Astrocyte of the spinal cord (primary cell): Measurements from ENCODE around the gene ALDH1L1.

Experiments
- DNase-seq: peaks from one replicate; pipeline ENCODE4 v3.0.0; 2011; ENCODE audit warnings: low read depth, low spot score
- H3K4me3 ChIP-seq: 2 replicates; pipeline ENCODE4 v1.5.1; 2011; ENCODE audit warnings: low read depth, mild to moderate bottlenecking, low read length, moderate library complexity
- in situ Hi-C: cut with HindIII; loops from 2 replicates; pipeline ENCODE4 v1.10.0; 2017; ENCODE audit warnings: low sequenced_read_pairs
- TF ChIP-seq, protein P1 (sequence below): IDR thresholded peaks from 2 replicates; pipeline ENCODE4 v1.5.1; 2012; ENCODE audit warnings: low read depth, mild to moderate bottlenecking, low read length, inconsistent platforms

The ALDH1L1 gene

DNA sequence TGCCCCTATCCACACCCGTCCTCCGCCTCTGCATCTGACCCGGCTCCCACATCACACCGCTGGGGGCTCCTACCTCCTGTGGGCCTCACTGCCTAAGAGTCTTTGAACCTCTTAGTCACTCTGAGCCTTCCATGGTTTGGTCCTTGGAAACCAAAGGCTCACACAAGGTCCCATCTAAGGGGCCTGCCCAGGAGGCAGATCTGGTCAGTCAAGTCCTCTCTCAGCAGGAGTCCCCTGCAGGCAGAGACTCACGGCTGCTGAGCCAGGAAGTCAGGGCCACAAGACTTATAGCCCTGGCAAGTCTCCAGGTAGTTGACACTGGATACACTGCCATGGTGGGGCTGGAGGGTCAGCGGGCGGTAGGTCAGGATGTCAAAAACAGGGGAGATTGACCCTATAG is 31.2 kb upstream of the ALDH1L1 start:
- no peak for DNase-seq
- TF ChIP-seq, protein P1, sequence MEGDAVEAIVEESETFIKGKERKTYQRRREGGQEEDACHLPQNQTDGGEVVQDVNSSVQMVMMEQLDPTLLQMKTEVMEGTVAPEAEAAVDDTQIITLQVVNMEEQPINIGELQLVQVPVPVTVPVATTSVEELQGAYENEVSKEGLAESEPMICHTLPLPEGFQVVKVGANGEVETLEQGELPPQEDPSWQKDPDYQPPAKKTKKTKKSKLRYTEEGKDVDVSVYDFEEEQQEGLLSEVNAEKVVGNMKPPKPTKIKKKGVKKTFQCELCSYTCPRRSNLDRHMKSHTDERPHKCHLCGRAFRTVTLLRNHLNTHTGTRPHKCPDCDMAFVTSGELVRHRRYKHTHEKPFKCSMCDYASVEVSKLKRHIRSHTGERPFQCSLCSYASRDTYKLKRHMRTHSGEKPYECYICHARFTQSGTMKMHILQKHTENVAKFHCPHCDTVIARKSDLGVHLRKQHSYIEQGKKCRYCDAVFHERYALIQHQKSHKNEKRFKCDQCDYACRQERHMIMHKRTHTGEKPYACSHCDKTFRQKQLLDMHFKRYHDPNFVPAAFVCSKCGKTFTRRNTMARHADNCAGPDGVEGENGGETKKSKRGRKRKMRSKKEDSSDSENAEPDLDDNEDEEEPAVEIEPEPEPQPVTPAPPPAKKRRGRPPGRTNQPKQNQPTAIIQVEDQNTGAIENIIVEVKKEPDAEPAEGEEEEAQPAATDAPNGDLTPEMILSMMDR: no peak
- H3K4me3 ChIP-seq: no peak overlapping the region
- in situ Hi-C loops: no loop called here

DNA sequence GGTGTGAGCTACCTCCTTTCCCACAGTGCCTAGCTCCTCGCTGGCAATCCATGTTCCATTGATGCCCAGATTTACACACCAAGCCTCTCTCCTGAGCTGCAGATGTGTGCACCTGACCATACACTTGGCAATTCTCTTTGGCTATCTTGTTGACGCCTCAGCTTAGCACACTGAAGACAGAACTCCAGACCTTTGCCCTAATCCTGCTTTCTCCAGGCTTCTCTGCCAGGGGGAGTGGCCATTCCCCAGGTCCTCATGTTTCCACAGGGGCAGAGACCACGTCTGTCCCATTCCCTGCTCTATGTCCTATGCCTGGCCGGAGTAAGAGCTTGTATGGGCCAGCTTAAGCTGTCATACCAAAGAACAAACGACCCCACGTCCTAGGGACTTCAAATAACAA is 30.2 kb upstream of the ALDH1L1 start:
- TF ChIP-seq, protein P1: no peak
- DNase-seq: no peak
- in situ Hi-C loops: no loop called here
- H3K4me3 ChIP-seq: no peak overlapping the region

DNA sequence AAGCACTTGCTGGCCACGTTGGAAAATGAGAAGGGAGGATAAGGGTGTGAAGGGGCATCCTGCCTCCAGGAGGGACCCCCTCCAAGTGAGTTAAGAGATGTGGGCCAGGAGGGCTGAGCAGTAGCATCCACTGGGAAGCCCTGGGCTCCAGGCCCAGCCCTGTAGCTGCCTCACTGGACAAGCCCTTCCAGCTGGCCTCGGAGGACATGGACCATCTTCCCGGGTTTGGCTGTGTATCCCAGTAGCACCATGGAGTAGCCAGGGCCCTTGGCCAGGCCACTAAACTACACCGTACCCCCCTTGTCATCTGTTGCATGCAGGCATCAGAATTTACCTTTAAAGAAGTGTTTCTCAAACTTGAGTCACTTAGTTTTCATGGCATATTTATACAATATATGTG is 29.4 kb upstream of the ALDH1L1 start:
- TF ChIP-seq, protein P1: no peak
- in situ Hi-C loops: no loop called here
- DNase-seq: no peak
- H3K4me3 ChIP-seq: no peak overlapping the region

DNA sequence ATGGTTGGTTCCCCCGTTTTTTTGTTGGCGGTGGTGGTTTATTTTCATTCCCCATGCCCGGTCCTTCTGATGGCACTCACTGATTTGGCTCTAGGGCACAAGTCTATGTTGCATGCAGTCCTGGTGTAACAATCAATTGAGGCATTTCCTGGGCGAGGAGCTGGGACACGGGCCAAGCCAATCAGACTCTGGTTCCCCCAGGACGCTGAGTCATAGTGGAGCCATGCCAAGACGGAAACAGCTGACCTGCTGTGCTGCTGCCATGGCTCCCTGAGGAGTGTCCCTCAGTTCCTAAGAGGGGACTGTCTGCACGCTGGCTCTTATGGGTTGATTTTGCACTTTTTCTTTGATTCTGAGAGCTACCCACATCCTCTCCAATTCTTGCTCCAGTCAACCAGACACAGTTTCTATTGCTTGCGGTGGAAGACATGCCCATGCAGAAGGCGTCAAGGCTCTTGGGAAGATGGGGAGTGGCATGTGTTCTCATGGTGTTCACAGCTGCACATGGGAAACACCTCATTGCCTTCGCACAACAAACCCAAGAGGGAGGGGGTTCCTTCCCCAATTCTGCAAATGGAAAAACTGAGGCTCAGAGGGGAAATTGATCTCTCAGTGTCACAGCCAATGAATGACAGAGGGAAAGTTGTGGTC is 28.3 kb upstream of the ALDH1L1 start:
- TF ChIP-seq, protein P1: no peak
- in situ Hi-C loops: no loop called here
- peak; percentile 85 for DNase-seq
- H3K4me3 ChIP-seq: no peak overlapping the region

DNA sequence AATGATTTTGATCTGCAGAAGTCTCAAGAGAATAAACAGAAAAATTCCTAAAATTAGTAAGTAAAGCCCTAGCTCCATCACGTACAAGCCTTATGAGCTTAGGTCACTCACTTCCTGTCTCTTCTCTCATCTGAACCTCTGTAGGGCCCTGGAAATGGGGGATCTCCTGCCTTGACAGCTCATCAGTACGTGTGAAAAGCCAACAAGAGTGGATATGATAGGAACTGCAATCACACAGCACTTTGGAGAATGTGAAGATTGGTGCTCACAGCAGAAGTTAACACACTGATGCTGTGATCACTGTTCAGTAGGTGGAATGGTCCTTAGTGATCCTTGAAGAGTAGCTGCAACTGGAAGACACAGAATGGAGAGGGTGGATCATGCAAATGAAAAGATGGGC is 27.8 kb upstream of the ALDH1L1 start:
- in situ Hi-C loops: no loop called here
- TF ChIP-seq, protein P1: no peak
- DNase-seq: no peak
- H3K4me3 ChIP-seq: no peak overlapping the region

DNA sequence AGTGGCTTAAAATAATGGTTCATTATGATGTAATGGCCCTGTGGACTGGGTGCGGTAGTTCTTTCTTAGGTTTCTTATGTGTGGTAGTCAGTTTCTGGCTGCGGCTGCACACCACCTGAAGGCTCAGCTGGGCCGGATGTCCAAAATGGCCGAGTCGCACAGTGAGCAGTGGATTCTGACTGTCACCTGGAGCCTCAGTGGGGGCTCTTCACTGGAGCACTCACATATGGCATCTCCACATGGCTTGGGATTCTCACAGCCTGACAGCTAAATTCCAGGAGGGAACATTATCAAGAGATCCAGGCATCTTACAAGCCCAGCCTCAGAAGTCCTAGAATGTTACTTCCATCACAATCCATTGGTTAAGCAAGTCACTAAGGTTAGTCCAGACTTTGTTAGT is 26.8 kb upstream of the ALDH1L1 start:
- no peak for DNase-seq
- no peak overlapping the region for H3K4me3 ChIP-seq
- in situ Hi-C loops: no loop called here
- TF ChIP-seq, protein P1: no peak
